ENCODE results near the gene C13orf46.

Gene C13orf46

DNA sequence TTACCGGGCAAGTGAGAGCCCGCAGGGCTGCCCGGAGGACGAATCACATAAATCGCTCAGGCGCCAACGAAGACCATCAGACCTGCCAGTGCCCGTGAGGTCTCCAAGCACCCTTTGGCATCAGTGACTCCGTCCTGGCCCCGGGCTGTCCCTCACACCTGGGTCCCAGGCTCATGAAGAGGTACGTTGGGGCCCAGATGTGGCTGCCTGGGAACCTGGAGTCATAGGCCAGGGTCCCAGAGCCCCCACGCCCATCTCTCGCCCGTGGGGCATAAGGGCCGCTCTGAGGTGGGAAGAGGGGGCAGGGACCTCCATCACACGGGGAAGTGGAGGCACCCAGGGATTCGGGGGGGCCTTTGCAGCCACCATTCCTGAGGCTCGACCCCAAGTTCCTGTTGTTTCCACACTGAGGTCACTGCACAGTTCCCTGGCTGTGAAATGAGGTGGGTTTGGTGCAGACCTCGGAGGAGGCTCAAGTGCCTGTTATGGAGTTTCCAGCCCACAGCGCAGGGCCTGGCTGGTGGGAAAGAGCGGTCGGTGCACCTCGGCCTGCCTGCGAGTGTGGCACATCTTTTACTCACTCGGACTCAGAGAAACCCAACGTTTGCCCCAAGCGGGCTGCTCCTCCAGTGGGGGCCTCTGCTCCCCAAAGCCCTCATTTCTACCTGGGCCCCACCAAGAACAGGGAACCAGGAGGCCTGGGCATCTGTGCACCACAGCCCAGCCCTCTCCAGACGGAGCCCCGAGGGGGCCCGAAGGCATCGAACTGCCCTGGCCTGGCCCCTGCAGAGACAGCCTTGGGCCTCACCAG is 35.9 kb upstream of the C13orf46 start:
- DNase-seq: no peak

GRCh38 chr13:114008964-114009589 is 35.2 kb upstream of the C13orf46 start:
- DNase-seq: no peak

- DNase-seq: no peak
These were observed 33.7 kb upstream of the C13orf46 start for GRCh38 chr13:114007566-114007965.

DNA sequence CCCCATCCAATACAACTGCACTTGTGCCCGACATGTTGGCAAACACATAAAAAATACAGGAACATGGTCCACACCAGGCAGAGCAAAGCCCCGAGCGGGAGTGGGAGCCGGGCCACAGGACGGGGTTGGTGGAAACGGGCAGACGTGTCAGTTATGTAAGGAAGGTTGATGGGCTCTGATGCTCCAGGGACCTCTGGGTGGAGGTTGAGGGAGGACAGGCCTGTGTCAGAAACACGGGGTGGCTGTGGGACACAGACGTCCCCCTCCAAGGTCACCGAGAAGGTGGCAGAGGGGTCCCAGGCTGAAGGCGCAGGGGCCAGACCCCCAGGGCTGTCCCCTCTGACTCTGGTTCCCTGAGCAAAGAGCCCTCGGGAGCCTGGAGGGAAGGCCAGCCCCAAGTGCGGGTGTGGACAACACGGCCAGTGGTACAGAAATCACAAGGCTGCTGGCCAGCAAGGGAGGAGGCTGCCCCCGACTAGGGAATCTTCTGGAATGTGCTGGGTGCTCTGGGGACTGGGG is 31.4 kb upstream of the C13orf46 start:
- DNase-seq: no peak

GRCh38 chr13:114004420-114005205 is 30.7 kb upstream of the C13orf46 start:
- DNase-seq: no peak

DNA sequence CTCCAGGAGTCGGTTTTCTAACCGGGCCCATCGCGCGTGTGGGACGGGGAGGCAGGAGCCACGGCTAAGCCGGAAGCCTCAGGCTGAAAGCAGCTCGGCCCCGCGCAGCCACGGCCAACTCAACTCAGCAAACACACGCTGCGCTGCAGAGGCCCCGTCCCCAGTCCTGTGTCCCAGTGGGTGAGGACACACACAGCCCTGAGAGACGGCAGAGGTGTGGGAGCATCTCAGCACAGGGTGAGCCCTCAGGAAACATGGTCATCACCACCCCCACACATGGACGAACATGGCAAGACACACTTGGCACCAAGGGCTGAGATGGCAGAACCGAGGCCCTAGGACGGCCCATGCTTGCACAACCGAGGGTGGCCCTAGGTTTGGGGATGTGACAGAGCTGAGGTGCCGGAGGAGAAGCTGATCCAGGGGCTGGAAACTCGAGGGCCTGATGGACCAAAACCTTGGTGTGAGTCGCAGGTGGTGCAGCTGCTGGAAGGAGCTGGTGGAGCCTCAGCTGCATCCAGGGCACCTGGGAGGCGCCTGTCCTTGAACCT is 29.0 kb upstream of the C13orf46 start:
- no peak for DNase-seq

DNA sequence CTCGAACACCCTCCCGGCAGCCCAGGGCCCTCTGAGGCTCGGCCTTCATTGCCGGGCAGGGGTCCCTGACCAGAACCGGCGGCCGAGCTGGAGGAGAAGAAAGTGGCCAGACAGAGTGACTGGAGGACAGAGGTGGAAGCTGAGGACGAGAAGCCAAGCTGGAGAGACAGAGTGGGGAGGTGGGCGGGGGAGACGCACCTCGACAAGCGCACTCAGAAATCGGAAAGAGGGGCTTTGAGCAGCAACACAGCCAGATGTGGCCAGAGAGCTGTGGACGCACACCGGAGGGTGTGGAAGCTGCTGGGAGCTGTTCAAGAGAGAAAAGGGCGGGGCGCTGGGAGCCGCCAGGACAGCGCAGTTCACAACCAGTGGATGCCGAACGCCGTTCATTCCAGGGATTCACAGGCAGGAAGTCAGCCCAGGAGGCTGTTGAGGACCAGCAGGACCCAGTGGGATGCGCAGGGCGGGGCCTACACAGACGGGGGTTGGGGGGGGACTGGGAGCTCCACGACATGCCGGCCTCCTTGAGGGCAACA is 28.2 kb upstream of the C13orf46 start:
- DNase-seq: no peak

GRCh38 chr13:114001331-114002008 is 27.6 kb upstream of the C13orf46 start:
- DNase-seq: no peak

DNA sequence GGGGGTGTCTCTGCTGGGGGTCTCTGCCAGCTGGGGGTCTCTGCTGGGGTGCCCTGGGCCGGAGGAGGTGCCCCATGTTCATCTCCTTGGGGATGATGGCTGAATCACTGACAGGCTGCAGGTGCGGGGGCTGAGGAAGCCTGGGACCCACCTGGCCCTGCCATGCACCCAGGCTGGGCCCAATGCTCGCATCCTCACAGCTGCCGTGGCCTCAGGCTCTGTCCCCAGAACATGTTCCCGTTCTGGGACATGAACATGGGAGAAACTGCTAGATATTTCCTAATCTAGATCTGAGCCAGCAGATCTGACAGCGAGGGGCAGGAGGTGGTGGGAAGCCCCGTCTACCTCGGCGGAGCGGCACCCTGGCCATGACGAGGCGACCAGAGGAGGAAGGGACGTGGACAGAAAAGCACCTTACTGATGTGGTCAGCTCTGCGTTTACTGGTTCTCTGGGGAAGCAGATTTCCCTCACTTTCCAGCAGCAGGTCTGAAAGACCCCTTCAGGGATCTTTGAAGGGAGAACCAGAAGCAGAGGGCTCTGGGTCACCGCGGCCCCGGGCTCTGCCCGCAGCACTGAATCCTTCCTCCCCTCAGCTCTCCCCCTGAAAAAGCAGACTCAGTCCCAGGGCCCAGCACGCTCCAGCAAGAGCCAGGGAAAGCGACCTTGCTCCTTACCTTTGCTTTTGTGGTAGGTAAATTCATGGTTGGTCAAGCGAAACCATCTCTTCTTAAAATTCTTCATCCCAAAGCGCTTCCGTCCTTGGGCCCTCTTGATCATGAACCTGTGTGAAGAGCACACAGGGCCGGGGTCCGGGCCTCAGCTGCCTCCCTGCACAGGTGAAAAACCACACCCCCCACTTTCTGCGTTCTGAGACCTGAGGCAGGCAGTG is 26.5 kb upstream of the C13orf46 start:
- DNase-seq: no peak

DNA sequence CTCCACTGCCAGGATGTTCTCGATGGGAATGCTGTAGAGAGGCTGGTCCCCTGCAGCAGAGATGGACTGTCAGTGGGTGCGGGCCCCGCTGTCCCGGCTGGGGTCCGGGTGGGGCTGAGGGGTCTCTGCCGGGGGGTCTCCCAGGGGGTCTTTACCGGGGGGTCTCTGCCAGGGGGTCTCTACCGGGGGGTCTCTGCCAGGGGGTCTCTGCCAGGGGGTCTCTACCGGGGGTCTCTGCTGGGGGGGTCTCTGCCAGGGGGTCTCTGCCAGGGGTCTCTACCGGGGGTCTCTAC is 25.7 kb upstream of the C13orf46 start:
- DNase-seq: no peak

GRCh38 chr13:113998781-113999617 is 25.1 kb upstream of the C13orf46 start:
- no peak for DNase-seq

DNA sequence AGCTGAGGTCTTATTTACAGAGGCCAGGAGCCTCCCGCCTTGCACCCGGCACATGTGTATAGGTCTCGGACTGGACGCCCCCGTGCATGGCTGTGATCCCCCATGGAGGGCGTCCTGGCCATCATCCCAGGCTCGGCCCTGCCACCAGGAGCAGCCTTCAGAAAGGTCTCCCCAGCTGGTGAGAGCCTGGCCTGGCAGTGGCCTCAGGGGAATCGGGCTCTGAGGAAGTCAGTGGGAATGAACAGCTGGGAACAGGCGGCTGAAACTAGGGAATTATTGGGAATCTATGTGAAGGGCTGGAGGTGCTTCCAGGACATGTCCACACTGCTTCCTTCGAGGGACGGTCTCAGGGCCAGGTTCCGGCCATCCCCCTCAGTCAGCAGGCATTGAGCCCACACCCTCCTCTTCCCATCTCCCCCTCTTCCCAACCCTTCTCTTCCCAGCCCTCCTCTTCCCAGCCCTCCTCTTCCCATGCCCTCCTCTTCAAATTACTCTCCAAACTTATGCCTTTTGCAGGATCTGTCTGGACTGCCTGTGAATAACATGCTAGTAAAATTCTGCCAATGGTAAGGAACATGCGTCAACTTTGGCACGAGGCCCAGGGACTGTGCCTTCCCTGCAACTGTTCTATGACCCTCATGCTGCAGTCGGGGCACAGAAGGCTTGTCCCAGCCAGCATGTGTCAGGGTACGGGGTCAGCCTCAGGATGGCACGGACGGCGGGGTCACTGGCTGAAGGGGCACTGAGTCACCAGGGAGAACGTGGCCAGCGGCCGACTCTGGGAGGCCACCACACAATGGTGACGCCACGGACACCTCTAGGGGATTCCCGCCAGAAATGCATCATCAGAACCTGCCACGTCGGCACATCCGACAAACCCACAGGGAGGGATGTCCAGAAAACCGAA is 24.2 kb upstream of the C13orf46 start:
- DNase-seq: peak; percentile 57

- no peak for DNase-seq
These were observed 23.3 kb upstream of the C13orf46 start for GRCh38 chr13:113996912-113997745.

DNA sequence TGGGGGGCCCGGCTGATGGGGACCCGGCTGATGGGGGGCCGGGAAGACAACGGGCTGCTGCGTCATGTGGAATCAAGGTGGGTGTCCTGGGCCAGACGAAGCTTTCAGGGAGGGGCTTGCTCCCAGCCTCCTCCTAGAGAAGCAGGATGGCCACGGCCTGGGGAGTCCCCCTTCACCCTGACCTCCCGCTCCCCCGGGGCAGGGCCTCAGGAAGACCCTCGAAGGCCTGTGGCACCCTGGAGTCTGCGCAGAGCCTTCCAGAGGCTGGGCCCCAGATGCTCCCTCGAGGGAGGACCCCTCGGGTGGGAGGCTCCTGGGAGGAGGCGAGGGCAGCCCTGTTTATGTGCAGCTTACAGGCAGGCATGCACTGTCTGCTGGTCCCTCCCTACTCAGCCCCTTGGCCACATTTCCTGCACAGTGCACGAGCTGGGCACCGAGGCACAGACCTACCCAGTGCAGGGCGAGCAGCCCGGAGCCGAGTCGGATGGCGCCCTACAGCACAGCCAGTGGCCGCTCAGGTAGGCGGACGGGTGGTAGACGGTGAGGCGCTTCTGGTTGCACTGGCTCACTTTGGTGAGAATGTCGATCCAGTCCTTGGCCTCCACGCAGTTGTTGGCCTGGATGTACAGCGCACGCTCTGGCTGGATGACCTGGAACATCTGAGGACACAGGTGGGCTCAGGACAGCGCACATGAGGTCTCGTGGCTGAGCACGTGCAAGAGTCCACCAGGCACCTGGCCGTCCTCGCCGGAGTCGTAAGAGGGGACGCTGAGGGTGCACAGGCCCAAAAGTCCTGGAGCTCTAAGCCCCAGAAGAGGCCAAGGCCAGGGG is 22.4 kb upstream of the C13orf46 start:
- DNase-seq: no peak

DNA sequence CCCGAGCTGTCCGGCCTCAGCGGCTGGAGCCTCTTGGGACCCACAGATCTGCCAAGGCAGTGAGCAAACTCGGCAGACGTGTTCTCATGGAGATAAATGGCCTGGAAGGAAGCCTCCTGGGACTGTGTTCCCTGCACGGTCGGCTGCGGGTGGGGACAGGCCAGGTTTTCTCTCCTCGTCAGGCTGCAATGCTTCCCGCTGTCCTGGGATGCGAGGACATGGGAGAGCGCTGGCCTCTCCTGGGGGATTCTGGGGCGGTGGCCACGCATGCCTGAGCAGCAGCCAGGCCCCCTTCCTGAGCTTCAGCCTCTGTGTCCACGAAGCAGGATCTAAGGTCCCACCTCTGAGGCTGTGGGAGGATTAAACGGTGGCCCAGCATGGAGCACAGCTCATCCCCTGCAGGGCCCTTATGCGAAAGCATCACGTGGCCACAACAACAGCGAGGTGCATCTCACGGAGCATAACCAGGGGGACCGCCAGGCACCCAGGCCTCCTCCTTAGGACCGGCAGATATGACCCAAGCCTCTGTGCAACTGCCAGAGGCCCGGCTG is 21.2 kb upstream of the C13orf46 start:
- DNase-seq: peak; percentile 57

DNA sequence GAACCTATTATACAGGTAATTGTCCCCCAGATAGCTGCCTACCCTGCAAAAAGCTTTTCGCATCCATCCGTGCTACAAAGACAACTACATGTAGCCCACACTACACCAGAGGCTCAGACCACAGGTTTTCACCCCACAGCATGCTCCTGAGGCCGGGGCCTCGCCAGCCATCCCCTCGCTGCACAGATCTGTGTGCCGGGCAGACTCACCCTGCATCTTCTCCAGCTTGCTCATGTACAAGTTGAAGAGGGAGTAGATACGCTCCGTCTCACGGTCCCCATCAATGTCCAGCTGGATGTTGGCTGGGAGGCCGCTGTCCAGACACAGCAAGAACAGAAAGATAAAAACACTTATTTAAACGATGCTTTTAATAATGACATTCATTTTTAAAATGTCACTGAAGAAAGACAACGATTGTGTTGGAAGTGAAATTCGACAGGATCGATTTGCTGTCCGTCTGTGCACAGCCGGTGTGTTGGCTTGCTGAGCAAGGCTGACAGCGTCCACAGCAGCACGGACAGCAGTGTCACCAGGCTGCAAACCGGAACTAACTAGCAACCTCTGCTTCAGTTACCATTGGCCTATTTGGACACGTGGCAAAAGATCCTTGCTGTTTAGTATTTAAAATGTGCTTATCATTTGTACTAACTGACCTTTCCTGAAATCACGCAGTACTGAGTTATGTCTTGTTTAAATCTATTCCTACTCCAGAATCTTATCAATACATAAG is 18.6 kb upstream of the C13orf46 start:
- DNase-seq: no peak

All from retina (tissue), 1 donor.